ENCODE results near the gene FBXW7.

Gene FBXW7

DNA sequence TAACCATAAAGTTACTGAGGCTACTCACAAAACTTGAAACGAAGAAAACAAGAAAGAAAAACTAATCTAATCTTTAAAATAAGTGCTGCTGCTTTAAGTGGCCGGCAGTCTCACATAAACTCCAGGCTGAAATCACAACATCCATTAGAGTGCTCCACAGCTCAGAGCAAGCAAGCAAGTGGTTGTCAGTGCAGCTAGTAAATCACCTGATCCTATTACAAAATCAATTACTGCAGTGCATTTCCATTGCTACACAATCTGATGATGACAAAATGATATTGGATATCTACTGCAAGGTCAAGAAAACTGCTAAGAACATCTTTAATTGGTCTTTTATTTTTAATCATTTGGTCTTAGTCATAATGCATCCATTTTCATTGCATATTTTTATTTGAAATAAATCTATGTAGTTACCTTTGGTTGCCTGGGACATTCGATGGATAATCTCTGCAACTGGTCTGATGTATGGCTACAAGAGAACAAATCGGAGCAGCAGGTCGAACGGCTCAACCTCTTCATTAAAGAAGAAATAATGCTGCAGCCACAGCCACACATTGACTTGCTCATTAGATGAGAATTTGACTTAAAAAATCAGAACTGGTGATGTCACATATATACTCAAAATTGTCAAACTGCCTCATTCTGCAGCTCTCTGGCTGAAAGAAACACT lies 87.7 kb downstream of the FBXW7 start:
- Histone ChIP-seq H3K36me3 (ENCODE audit: control insufficient read depth, insufficient read depth, low read length) (no peaks in the 10 kb centered on the region), H3K4me3 (ENCODE audit: insufficient read depth, low read depth, low read length, poor library complexity, severe bottlenecking) (no peak overlapping the region), H3K27ac (ENCODE audit: insufficient read depth, low read length, poor library complexity, severe bottlenecking) (no peak overlapping the region), H3K4me1 (ENCODE audit: control insufficient read depth, insufficient read depth, low read length, poor library complexity, severe bottlenecking) (no peaks in the 10 kb centered on the region), H3K9me3 (ENCODE audit: control insufficient read depth, low read length) (no peaks in the 10 kb centered on the region), H3K27me3 (replicated peaks; ENCODE audit: control insufficient read depth, insufficient read depth, low read length, poor library complexity, severe bottlenecking) (no peaks in the 10 kb centered on the region)
- DNase-seq = no peak

DNA sequence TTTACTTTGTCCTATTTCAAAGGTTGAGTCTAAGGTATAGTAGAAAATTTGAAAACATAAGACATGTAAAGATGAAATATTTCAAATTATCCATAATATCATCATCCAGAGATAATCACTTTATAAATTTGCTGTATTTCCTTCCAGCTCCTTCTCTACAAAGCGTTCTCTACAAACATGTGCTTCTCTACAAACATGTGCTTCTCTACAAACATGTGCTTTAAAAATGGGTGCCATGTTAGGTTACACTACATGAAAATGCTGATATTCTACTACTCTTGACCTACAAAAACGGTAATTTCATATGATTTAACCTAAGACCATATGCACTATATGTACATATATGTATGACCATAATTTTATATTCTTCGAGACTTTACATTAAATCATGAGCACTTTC lies 92.0 kb downstream of the FBXW7 start:
- no peaks in the 10 kb centered on the region for H3K4me1 ChIP-seq (ENCODE audit: control insufficient read depth, insufficient read depth, low read length, poor library complexity, severe bottlenecking)
- no peak overlapping the region for H3K4me3 ChIP-seq (ENCODE audit: insufficient read depth, low read depth, low read length, poor library complexity, severe bottlenecking)
- no peaks in the 10 kb centered on the region for H3K27me3 ChIP-seq (replicated peaks; ENCODE audit: control insufficient read depth, insufficient read depth, low read length, poor library complexity, severe bottlenecking)
- H3K36me3 ChIP-seq (ENCODE audit: control insufficient read depth, insufficient read depth, low read length) = no peaks in the 10 kb centered on the region
- no peak overlapping the region for H3K27ac ChIP-seq (ENCODE audit: insufficient read depth, low read length, poor library complexity, severe bottlenecking)
- H3K9me3 ChIP-seq (ENCODE audit: control insufficient read depth, low read length) = no peaks in the 10 kb centered on the region
- DNase-seq = no peak

DNA sequence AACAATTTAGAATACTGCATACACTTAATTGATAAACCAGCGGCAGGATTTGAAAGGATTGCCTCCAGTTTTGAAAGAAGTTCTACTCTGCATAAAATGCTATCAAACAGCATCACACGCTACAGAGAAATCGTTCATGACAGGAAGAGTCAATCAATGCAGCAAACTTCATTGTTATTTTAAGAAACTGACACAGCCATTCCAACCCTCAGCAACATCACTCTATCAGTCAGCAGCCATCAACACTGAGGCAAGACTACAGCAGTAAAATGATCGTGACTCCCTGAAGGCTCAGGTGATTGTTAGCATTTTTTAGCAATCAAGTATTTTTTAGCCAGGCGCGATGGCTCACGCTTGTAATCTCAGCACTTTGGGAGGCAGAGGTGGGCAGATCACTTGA lies 98.3 kb downstream of the FBXW7 start:
- no peak overlapping the region for H3K27ac ChIP-seq (ENCODE audit: insufficient read depth, low read length, poor library complexity, severe bottlenecking)
- no peaks in the 10 kb centered on the region for H3K27me3 ChIP-seq (replicated peaks; ENCODE audit: control insufficient read depth, insufficient read depth, low read length, poor library complexity, severe bottlenecking)
- H3K9me3 ChIP-seq (ENCODE audit: control insufficient read depth, low read length) = no peaks in the 10 kb centered on the region
- no peaks in the 10 kb centered on the region for H3K4me1 ChIP-seq (ENCODE audit: control insufficient read depth, insufficient read depth, low read length, poor library complexity, severe bottlenecking)
- H3K36me3 ChIP-seq (ENCODE audit: control insufficient read depth, insufficient read depth, low read length) = no peaks in the 10 kb centered on the region
- no peak overlapping the region for H3K4me3 ChIP-seq (ENCODE audit: insufficient read depth, low read depth, low read length, poor library complexity, severe bottlenecking)
- no peak for DNase-seq

DNA sequence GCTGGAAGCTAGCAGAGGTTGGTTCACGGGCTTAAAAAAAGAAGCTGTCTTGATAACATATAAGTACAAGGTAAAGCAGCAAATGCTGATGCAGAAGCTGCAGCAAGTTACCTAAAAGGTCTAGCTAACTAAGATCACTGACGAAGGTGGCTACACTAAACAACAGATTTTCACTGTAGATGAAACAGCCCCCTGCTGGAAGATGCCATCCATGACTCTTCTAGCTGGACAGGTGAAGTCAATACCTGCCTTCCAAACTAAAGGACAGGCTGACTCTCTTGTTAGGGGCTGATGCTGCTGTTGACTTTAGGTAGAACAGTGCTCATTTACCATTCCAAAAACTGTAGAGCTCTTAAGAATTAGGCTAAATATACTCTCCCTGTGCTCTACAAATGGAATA lies 99.5 kb downstream of the FBXW7 start:
- no peaks in the 10 kb centered on the region for H3K4me1 ChIP-seq (ENCODE audit: control insufficient read depth, insufficient read depth, low read length, poor library complexity, severe bottlenecking)
- H3K27me3 ChIP-seq (replicated peaks; ENCODE audit: control insufficient read depth, insufficient read depth, low read length, poor library complexity, severe bottlenecking) = no peaks in the 10 kb centered on the region
- H3K9me3 ChIP-seq (ENCODE audit: control insufficient read depth, low read length) = no peaks in the 10 kb centered on the region

DNA sequence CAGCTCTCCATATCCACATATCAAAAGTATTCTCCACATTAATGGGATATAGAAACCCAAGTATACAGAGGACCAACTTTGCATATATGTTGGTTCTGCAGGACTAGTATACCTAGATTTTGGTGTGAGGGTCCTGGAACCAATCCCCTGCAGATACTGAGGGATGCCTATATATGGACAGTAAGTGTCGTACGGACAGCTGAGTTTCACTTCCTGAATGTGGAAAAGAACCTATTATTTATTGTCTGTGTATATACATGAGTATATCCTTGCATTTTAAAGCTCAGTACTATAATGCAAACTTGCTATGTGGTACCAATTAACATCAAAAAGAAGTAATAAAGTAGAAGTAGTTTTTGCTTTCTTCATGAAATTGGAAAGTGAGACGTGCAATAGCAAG lies 101.9 kb downstream of the FBXW7 start:
- Histone ChIP-seq H3K27me3 (replicated peaks; ENCODE audit: control insufficient read depth, insufficient read depth, low read length, poor library complexity, severe bottlenecking) (no peaks in the 10 kb centered on the region), H3K9me3 (ENCODE audit: control insufficient read depth, low read length) (no peaks in the 10 kb centered on the region), H3K4me1 (ENCODE audit: control insufficient read depth, insufficient read depth, low read length, poor library complexity, severe bottlenecking) (no peaks in the 10 kb centered on the region), H3K4me3 (ENCODE audit: insufficient read depth, low read depth, low read length, poor library complexity, severe bottlenecking) (no peak overlapping the region), H3K36me3 (ENCODE audit: control insufficient read depth, insufficient read depth, low read length) (no peaks in the 10 kb centered on the region), H3K27ac (ENCODE audit: insufficient read depth, low read length, poor library complexity, severe bottlenecking) (no peak overlapping the region)
- no peak for DNase-seq

More for the DNA sequence above, 99.5 kb downstream of the FBXW7 start:
- Histone ChIP-seq H3K36me3 (ENCODE audit: control insufficient read depth, insufficient read depth, low read length) (no peaks in the 10 kb centered on the region), H3K27ac (ENCODE audit: insufficient read depth, low read length, poor library complexity, severe bottlenecking) (no peak overlapping the region), H3K4me3 (ENCODE audit: insufficient read depth, low read depth, low read length, poor library complexity, severe bottlenecking) (no peak overlapping the region)
- DNase-seq = no peak

DNA sequence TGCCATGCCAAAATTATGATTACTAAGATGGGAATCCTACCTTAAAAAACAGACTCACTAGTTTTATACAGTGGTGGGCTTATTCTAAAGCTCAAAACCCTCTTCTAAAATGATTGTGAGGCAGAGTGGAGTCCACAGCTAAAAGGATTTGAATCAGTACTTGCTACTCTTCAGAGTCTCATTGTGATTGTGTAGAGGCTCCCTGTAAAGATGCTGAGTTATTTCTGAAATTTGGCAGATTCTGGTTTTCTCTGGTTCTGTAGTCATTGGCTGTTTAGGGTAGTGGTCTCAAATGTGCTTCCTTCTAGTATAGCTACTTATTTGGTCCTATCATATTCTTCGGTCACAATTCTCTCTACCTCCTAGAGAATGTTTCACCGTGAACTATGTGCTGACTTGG lies 104.1 kb downstream of the FBXW7 start:
- H3K9me3 ChIP-seq (ENCODE audit: control insufficient read depth, low read length) = no peaks in the 10 kb centered on the region
- no peaks in the 10 kb centered on the region for H3K36me3 ChIP-seq (ENCODE audit: control insufficient read depth, insufficient read depth, low read length)
- no peaks in the 10 kb centered on the region for H3K27me3 ChIP-seq (replicated peaks; ENCODE audit: control insufficient read depth, insufficient read depth, low read length, poor library complexity, severe bottlenecking)
- no peaks in the 10 kb centered on the region for H3K4me1 ChIP-seq (ENCODE audit: control insufficient read depth, insufficient read depth, low read length, poor library complexity, severe bottlenecking)
- DNase-seq = no peak
- no peak overlapping the region for H3K27ac ChIP-seq (ENCODE audit: insufficient read depth, low read length, poor library complexity, severe bottlenecking)
- no peak overlapping the region for H3K4me3 ChIP-seq (ENCODE audit: insufficient read depth, low read depth, low read length, poor library complexity, severe bottlenecking)

DNA sequence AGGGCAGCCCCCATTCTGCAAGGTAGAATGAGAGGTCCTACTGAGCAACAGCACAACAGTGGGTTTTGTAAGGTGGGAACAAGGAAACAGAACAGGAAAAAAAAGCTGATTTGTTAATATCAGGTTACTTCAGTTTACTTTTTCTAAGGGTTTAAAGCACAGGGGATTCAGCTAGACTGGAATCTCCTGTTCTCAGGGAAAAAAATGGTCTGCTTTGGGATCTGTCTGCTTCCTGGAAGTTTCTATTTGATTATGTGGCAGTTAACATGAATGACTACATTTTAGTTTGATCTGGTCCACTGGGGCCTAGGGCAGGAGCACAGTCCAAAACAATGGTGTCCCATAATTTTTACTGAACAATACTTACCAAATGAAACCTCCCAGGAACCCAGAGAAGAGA lies 104.6 kb downstream of the FBXW7 start:
- H3K4me1 ChIP-seq (ENCODE audit: control insufficient read depth, insufficient read depth, low read length, poor library complexity, severe bottlenecking) = no peaks in the 10 kb centered on the region
- H3K27ac ChIP-seq (ENCODE audit: insufficient read depth, low read length, poor library complexity, severe bottlenecking) = no peak overlapping the region
- H3K4me3 ChIP-seq (ENCODE audit: insufficient read depth, low read depth, low read length, poor library complexity, severe bottlenecking) = no peak overlapping the region
- no peaks in the 10 kb centered on the region for H3K27me3 ChIP-seq (replicated peaks; ENCODE audit: control insufficient read depth, insufficient read depth, low read length, poor library complexity, severe bottlenecking)
- H3K9me3 ChIP-seq (ENCODE audit: control insufficient read depth, low read length) = no peaks in the 10 kb centered on the region
- DNase-seq = no peak
- H3K36me3 ChIP-seq (ENCODE audit: control insufficient read depth, insufficient read depth, low read length) = no peaks in the 10 kb centered on the region

DNA sequence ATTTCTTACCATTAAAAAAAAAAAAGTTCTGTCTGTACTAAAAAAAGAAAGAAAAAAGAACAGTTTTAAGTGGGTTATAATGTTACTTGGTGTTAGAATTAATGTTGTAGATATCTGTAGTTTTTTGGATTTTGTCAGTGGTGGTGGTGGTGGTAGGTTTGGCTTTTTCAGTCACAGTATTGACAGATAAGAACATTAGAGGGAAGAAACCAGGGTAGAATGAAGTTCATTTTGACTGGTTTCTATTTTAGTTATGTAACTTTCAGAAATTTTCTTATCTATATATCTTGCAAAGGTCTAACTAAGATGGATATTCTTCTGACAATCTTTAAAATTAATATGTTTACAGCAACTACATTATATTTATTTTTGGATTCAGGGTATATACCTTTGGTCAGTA lies 105.4 kb downstream of the FBXW7 start:
- Histone ChIP-seq H3K27ac (ENCODE audit: insufficient read depth, low read length, poor library complexity, severe bottlenecking) (no peak overlapping the region), H3K36me3 (ENCODE audit: control insufficient read depth, insufficient read depth, low read length) (no peaks in the 10 kb centered on the region), H3K9me3 (ENCODE audit: control insufficient read depth, low read length) (no peaks in the 10 kb centered on the region), H3K27me3 (replicated peaks; ENCODE audit: control insufficient read depth, insufficient read depth, low read length, poor library complexity, severe bottlenecking) (no peaks in the 10 kb centered on the region), H3K4me1 (ENCODE audit: control insufficient read depth, insufficient read depth, low read length, poor library complexity, severe bottlenecking) (no peaks in the 10 kb centered on the region), H3K4me3 (ENCODE audit: insufficient read depth, low read depth, low read length, poor library complexity, severe bottlenecking) (no peak overlapping the region)
- no peak for DNase-seq

DNA sequence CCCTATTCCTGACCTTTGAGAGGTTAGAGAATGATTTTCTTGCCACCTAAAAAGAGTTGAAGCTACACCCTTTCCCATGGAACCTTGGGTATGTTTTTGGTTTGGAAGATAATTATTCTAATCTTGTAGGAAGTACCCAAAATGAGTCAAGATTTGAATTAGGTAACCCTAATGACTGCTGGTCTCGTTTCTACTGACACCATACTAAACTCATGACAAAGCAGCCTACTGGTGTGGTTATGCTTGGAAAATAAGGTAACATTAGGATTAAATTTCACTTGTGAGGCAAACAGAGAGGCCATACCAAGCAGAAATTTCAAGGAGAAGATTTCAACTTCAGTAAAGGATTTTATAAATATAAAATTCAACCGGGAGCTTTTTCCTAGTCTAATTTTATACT lies 107.9 kb downstream of the FBXW7 start:
- Histone ChIP-seq H3K4me1 (ENCODE audit: control insufficient read depth, insufficient read depth, low read length, poor library complexity, severe bottlenecking) (no peaks in the 10 kb centered on the region), H3K27ac (ENCODE audit: insufficient read depth, low read length, poor library complexity, severe bottlenecking) (no peak overlapping the region)

DNA sequence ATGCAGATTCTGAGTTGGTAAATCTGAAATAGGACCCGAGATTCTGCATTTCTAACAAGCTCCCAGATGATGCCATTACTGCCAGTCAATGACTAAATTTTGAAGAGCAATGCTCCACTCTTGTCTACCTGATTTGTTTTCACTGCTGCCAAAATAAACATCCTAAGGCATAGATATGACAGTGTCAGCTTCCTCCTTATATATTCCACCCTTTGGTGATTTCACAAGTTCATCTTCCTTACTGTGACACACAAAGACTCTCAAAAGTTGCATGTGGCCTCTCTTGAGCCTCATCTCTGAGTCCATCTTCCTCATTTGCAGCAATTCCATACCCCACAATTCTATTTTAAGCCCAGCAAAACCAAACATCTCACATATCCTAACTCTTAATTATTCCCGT lies 110.9 kb downstream of the FBXW7 start:
- Histone ChIP-seq H3K4me3 (ENCODE audit: insufficient read depth, low read depth, low read length, poor library complexity, severe bottlenecking) (no peak overlapping the region), H3K27me3 (replicated peaks; ENCODE audit: control insufficient read depth, insufficient read depth, low read length, poor library complexity, severe bottlenecking) (no peaks in the 10 kb centered on the region), H3K27ac (ENCODE audit: insufficient read depth, low read length, poor library complexity, severe bottlenecking) (no peak overlapping the region), H3K4me1 (ENCODE audit: control insufficient read depth, insufficient read depth, low read length, poor library complexity, severe bottlenecking) (no peaks in the 10 kb centered on the region), H3K9me3 (ENCODE audit: control insufficient read depth, low read length) (no peaks in the 10 kb centered on the region), H3K36me3 (ENCODE audit: control insufficient read depth, insufficient read depth, low read length) (no peaks in the 10 kb centered on the region)
- DNase-seq = no peak

More for the DNA sequence above, 107.9 kb downstream of the FBXW7 start:
- no peak overlapping the region for H3K4me3 ChIP-seq (ENCODE audit: insufficient read depth, low read depth, low read length, poor library complexity, severe bottlenecking)
- no peaks in the 10 kb centered on the region for H3K9me3 ChIP-seq (ENCODE audit: control insufficient read depth, low read length)
- DNase-seq = no peak
- no peaks in the 10 kb centered on the region for H3K27me3 ChIP-seq (replicated peaks; ENCODE audit: control insufficient read depth, insufficient read depth, low read length, poor library complexity, severe bottlenecking)
- H3K36me3 ChIP-seq (ENCODE audit: control insufficient read depth, insufficient read depth, low read length) = no peaks in the 10 kb centered on the region
